ENCODE results near the gene LRRC3C.

LRRC3C gene

DNA sequence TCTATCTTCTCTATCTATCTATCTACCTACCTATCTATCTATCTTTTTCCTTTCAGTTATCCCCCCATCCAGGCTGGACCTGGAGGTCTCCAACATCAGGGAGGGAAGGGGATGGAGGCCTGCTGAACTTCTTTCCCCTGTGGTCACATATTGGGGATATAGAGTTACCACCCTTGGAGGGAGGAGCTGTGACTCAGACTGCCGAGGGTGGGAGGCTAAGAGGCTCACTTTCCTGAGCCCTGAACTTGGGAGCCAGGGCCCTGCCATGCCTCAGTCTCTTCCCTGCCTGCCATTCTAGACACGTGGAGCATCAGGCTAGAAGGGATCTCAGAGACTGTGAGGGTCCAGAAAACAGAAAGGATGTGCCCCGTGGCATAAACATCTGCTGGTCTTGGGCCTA, 8.4 kb downstream of the LRRC3C start:
- H3K9me3 ChIP-seq (replicated peaks; ENCODE audit: insufficient read depth, low read length) = no peaks in the 10 kb centered on the region
- TF ChIP-seq EZH2 (optimal IDR thresholded peaks at IDR 0.05; ENCODE audit: low read depth, low read length) = no peak
- no peak for TF ChIP-seq EZH2phosphoT487 (IDR thresholded peaks at IDR 0.05; ENCODE audit: low read length)
- TF ChIP-seq, protein P1, sequence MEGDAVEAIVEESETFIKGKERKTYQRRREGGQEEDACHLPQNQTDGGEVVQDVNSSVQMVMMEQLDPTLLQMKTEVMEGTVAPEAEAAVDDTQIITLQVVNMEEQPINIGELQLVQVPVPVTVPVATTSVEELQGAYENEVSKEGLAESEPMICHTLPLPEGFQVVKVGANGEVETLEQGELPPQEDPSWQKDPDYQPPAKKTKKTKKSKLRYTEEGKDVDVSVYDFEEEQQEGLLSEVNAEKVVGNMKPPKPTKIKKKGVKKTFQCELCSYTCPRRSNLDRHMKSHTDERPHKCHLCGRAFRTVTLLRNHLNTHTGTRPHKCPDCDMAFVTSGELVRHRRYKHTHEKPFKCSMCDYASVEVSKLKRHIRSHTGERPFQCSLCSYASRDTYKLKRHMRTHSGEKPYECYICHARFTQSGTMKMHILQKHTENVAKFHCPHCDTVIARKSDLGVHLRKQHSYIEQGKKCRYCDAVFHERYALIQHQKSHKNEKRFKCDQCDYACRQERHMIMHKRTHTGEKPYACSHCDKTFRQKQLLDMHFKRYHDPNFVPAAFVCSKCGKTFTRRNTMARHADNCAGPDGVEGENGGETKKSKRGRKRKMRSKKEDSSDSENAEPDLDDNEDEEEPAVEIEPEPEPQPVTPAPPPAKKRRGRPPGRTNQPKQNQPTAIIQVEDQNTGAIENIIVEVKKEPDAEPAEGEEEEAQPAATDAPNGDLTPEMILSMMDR (IDR thresholded peaks at IDR 0.05; ENCODE audit: low read length) = no peak
- H3K27ac ChIP-seq (ENCODE audit: low read length) = no peak overlapping the region
- no peaks in the 10 kb centered on the region for H3K79me2 ChIP-seq (ENCODE audit: low read length)
- H3K27me3 ChIP-seq (replicated peaks; ENCODE audit: insufficient read depth, low read length) = no peaks in the 10 kb centered on the region
- no peak overlapping the region for H2AFZ ChIP-seq (ENCODE audit: low read length)
- H3K4me2 ChIP-seq (ENCODE audit: low read depth, low read length) = no peak overlapping the region
- no peaks in the 10 kb centered on the region for H4K20me1 ChIP-seq (ENCODE audit: insufficient read depth, low read length)
- DNase-seq = no peak
- H3K36me3 ChIP-seq (replicated peaks; ENCODE audit: insufficient read depth, low read length) = no peaks in the 10 kb centered on the region
- H3K9ac ChIP-seq (ENCODE audit: low read length) = no peak overlapping the region
- peaks cover 16% of the 10 kb centered on the region for H3K4me1 ChIP-seq (ENCODE audit: low read length)
- peaks cover 15% of the 10 kb centered on the region for H3F3A ChIP-seq (ENCODE audit: insufficient read depth, low read length)
- H3K4me3 ChIP-seq (ENCODE audit: low read length) = no peak overlapping the region
- no peaks in the 10 kb centered on the region for H3K9me2 ChIP-seq (replicated peaks; ENCODE audit: insufficient read depth, low read length)

DNA sequence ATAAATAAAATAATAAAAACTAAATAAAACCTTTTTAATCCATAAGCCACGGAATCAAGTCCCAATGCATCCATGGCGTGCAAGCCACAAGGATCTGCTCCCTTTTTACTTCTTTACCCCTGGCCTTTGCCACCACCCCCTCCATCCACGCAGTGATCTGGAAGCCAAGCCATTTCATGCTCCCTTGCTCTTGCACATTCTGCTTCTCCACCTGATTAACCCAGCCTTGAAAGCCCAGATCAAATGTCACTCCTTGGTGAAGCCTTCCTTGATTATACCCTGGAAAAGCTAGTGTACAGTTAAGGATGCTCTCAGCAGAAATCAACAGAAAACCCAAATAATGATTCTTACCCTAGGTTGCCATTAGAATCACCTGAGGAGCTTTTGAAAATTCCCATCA, 9.9 kb downstream of the LRRC3C start:
- Histone ChIP-seq H3K4me2 (ENCODE audit: low read depth, low read length) (no peak overlapping the region), H2AFZ (ENCODE audit: low read length) (no peak overlapping the region), H3K4me1 (ENCODE audit: low read length) (peaks cover 16% of the 10 kb centered on the region), H3K27ac (ENCODE audit: low read length) (no peak overlapping the region), H3K36me3 (replicated peaks; ENCODE audit: insufficient read depth, low read length) (no peaks in the 10 kb centered on the region), H3K27me3 (replicated peaks; ENCODE audit: insufficient read depth, low read length) (no peaks in the 10 kb centered on the region), H4K20me1 (ENCODE audit: insufficient read depth, low read length) (no peaks in the 10 kb centered on the region), H3K4me3 (ENCODE audit: low read length) (no peak overlapping the region), H3K9me3 (replicated peaks; ENCODE audit: insufficient read depth, low read length) (no peaks in the 10 kb centered on the region), H3K79me2 (ENCODE audit: low read length) (no peaks in the 10 kb centered on the region), H3K9ac (ENCODE audit: low read length) (no peak overlapping the region), H3F3A (ENCODE audit: insufficient read depth, low read length) (peaks cover 15% of the 10 kb centered on the region), H3K9me2 (replicated peaks; ENCODE audit: insufficient read depth, low read length) (no peaks in the 10 kb centered on the region)
- no peak for TF ChIP-seq EZH2phosphoT487 (IDR thresholded peaks at IDR 0.05; ENCODE audit: low read length)
- TF ChIP-seq, protein P1 (IDR thresholded peaks at IDR 0.05; ENCODE audit: low read length) = no peak
- TF ChIP-seq EZH2 (optimal IDR thresholded peaks at IDR 0.05; ENCODE audit: low read depth, low read length) = no peak
- no peak for DNase-seq

DNA sequence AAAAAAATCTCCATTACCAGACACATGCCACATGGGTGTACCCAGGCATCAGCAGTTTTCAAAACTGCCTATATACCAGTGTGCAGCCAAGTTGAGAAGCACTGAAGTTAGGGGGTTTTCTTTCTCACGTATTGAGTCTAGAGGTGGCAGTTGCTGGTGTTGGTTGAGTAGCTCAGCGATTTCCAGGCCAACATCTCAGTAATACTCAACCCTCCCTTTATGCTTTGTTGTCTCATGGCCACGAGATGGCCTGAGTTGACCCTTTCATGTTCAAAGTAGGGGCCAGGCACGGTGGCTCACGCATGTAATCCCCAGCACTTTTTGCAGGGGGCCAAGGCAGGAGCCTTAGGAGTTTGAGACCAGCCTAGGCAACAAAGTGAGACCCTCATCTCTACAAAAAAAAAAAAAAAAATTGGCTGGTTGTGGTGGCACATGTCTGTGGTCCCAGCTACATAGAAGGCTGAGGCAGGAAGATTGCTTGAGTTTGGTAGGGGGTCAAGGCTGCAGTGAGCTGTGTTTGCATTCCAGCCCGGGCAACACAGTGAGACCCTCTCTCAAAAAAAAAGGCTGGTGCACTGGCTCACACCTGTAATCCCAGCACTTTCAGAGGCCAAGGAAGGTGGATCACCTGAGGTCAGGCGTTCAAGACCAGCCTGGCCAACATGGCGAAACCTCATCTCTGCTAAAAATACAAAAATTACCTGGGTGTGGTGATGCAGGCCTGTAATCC, 10.8 kb downstream of the LRRC3C start:
- Histone ChIP-seq H3K9ac (ENCODE audit: low read length) (no peak overlapping the region), H3K4me1 (ENCODE audit: low read length) (peaks cover 16% of the 10 kb centered on the region), H3K79me2 (ENCODE audit: low read length) (no peaks in the 10 kb centered on the region), H2AFZ (ENCODE audit: low read length) (no peak overlapping the region), H3K27ac (ENCODE audit: low read length) (no peak overlapping the region), H3K9me2 (replicated peaks; ENCODE audit: insufficient read depth, low read length) (no peaks in the 10 kb centered on the region), H3K4me2 (ENCODE audit: low read depth, low read length) (no peak overlapping the region), H3K9me3 (replicated peaks; ENCODE audit: insufficient read depth, low read length) (no peaks in the 10 kb centered on the region), H3F3A (ENCODE audit: insufficient read depth, low read length) (peaks cover 15% of the 10 kb centered on the region), H3K4me3 (ENCODE audit: low read length) (no peak overlapping the region), H4K20me1 (ENCODE audit: insufficient read depth, low read length) (no peaks in the 10 kb centered on the region), H3K27me3 (replicated peaks; ENCODE audit: insufficient read depth, low read length) (no peaks in the 10 kb centered on the region), H3K36me3 (replicated peaks; ENCODE audit: insufficient read depth, low read length) (no peaks in the 10 kb centered on the region)
- DNase-seq = no peak
- TF ChIP-seq, protein P1 (IDR thresholded peaks at IDR 0.05; ENCODE audit: low read length) = no peak
- TF ChIP-seq EZH2phosphoT487 (IDR thresholded peaks at IDR 0.05; ENCODE audit: low read length) (no peak), EZH2 (optimal IDR thresholded peaks at IDR 0.05; ENCODE audit: low read depth, low read length) (no peak)

All from MM.1S (cell line).